Tibial nerve (tissue), 4 donors: Measurements from ENCODE around the gene NMBR.

Experiments
- EP300 ChIP-seq, 2 donors: sonication (generic); formaldehyde crosslinking; IDR thresholded peaks; one replicate each; pipeline ENCODE4 v1.6.1; 2017; ENCODE audit warnings: antibody characterized with exemption in 2 of 2, mild to moderate bottlenecking in 1 of 2
- POLR2A ChIP-seq, 2 donors: fragments of 450-650 bp; IDR thresholded peaks; one replicate each; pipeline ENCODE4 v1.6.1; 2017; ENCODE audit warnings: antibody characterized with exemption in 2 of 2, mild to moderate bottlenecking in 2 of 2, moderate library complexity in 2 of 2
- TF ChIP-seq, protein P1 (sequence below), 5 experiments: fragments of 200-600 bp in 3 of 5; fragments of 450-650 bp in 2 of 5; sonication (generic) in 3 of 5; IDR thresholded peaks; one replicate each; pipeline ENCODE4 v1.5.1; 2016 to 2019; ENCODE audit warnings: antibody characterized with exemption in 5 of 5, mild to moderate bottlenecking in 3 of 5, moderate library complexity in 2 of 5

DNA sequence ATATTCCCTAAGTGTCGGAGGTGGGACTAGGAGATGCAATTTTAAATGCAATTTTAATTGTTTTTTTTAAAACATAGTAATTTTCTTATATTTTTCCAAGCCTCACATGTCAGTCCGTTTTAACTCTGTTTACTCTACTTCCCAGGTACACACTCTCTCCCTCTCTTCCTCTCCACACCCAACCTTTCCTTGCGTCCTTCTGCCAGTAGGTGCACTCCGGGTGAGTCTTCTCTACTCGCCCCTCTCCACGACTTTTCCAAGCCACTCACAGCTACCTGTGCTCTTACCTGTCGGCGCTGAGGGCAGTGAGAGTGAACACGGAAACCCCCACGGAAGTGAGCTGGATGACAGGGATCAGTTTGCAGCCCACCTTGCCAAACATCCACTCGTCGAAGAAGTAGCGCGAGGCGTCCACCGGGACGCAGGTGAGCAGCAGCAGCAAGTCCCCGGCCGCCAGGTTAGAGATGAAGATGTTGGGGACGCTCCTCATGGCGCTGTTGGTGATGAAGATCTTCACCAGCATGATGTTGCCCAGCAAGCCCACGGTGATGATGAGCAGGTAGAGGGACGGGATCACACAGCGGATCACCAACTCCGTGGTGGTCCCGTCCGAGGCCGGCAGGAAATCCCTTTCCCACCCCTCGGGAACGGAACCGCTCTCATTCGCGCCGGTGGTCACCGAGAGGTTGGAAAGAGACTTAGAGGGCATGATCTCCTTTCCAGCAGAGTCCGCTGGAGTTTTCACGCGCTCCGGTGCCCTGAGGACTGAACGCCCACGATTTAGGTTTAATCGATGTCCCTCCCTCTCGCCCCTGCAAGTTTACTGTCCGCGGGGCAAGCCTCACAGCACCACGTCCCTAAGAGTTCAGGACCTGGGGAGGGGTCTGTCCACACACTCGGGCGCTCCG is 58.7 kb downstream of the NMBR start:
- no peak for TF ChIP-seq POLR2A (IDR thresholded peaks at IDR 0.05)
- TF ChIP-seq, protein P1, sequence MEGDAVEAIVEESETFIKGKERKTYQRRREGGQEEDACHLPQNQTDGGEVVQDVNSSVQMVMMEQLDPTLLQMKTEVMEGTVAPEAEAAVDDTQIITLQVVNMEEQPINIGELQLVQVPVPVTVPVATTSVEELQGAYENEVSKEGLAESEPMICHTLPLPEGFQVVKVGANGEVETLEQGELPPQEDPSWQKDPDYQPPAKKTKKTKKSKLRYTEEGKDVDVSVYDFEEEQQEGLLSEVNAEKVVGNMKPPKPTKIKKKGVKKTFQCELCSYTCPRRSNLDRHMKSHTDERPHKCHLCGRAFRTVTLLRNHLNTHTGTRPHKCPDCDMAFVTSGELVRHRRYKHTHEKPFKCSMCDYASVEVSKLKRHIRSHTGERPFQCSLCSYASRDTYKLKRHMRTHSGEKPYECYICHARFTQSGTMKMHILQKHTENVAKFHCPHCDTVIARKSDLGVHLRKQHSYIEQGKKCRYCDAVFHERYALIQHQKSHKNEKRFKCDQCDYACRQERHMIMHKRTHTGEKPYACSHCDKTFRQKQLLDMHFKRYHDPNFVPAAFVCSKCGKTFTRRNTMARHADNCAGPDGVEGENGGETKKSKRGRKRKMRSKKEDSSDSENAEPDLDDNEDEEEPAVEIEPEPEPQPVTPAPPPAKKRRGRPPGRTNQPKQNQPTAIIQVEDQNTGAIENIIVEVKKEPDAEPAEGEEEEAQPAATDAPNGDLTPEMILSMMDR (IDR thresholded peaks at IDR 0.05), result no peak
- no peak for TF ChIP-seq EP300 (IDR thresholded peaks at IDR 0.05)
